Stimulated activated naive CD4-positive, alpha-beta T cell treated with Interleukin-2 at 50 U/mL for 16 hours (primary cell): Measurements from ENCODE around the gene SH3BP2.

Experiments used
- DNase-seq: peaks from one replicate; lab custom pipeline; 2025; lab: John Stamatoyannopoulos, UW

The SH3BP2 gene

DNA sequence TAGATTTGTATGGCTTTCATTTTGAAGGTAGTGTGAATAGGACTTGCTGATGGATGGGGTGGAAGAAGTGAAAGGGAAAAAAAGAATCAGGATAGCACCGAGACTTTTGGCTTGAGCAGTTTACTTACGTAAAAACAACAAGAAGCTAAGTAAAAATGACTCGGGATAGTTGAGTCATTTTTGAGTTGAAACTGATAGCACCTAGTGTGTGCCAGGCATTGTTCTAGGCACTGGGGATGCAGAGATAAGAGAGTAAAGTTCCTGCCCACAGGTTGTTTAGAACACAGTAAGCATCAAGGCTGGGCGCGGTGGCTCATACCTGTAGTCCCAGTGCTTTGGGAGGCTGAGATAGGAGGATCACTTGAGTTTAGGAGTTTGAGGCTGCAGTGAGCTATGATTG, 85.5 kb downstream of the SH3BP2 start:
- DNase-seq, result no peak

GRCh38 chr4:2879026-2879425, 86.1 kb downstream of the SH3BP2 start:
- no peak for DNase-seq

- no peak for DNase-seq
Observed at GRCh38 chr4:2881431-2881830, 88.5 kb downstream of the SH3BP2 start.

DNA sequence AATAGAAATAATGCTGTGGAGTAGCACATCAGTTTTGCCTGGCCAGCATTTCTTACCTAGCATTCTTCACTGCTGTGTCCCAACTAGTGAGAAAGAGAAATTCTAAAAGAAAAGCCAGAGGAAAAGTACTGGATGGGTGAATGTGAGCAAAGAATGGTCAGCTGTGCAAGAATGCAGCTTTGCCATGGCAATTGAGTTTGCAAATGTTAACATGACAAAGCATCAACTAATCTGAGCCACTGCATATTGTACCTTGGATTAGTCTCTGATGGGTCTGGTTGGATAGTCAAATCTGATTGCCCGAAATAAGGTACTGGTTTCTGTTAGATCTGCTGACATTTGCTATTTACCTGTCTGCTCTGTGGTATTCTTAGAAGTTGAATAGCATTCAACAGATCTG, 89.5 kb downstream of the SH3BP2 start:
- DNase-seq, result no peak

GRCh38 chr4:2886161-2886560, 93.3 kb downstream of the SH3BP2 start:
- DNase-seq, result no peak

DNA sequence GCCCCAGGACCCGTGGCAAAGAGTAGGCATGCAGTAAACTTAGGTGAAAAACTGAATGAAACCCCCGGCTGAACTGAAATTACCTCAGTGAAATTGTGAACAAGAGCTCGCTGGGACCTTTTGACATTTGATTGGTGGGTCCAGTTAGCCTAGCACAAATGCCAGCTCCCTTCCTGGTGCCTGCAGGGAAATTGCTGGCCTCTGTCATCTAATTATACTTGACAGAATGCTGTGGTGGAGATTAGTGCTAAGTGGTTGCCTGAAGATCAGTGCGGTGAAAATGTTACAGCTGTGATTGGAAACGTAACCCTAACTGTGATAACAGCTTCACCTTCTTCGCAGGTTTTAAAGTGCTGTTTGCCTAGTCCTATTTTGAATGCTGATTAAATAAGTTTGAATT, 93.7 kb downstream of the SH3BP2 start:
- DNase-seq, result no peak

- no peak for DNase-seq
Observed at GRCh38 chr4:2887343-2887742, 94.5 kb downstream of the SH3BP2 start.

DNA sequence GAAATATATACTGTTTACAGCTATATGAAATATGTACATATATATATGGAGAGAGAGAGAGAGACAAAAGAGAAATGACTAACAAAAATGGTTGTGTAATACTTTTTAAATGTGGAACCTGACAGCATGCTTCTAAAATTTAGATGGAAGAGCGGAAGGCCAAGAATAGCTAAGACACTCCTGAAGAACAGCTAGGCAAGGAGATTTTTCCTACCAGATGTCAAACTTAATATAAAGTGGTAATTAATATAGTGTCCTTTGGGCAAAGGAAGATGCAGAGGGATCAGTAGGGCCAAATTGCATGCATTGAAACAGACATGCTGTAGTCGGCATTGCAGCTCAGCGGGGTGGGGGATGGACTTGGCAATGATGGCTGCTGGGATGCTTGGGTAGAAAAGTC, 96.0 kb downstream of the SH3BP2 start:
- no peak for DNase-seq
